Hematopoietic multipotent progenitor cell (in vitro differentiated cells): ENCODE data around the gene RASL12. TPM values are rescaled to one million over a fixed set of nuclear protein-coding genes. Genes with fewer than 3 reads are reported as not detected.
"Not testable (repeated sequence)": the region's sequence is repeated elsewhere in the genome, so short reads cannot be mapped to it uniquely, and the experiment has no call there.

ENCODE experiments used
- DNase-seq, 3 donors: peaks; one replicate each; pipeline ENCODE4 v3.0.0-alpha.2; 2011 to 2015; ENCODE audit warnings: low read depth in 2 of 3, low spot score in 2 of 3
- small RNA-seq: library from RNA; depleted of rRNA; stranded (forward); fragments of <200 nt; gene quantifications from one replicate; pipeline ENCODE3, GENCODE V24; 2012
- total RNA-seq: library from RNA; depleted of rRNA; stranded (reverse); fragments of >200 nt; gene quantifications from one replicate; pipeline ENCODE4 v1.2.3, GENCODE V29; 2012

The RASL12 gene
- total RNA-seq, 1 donor = not detected

DNA sequence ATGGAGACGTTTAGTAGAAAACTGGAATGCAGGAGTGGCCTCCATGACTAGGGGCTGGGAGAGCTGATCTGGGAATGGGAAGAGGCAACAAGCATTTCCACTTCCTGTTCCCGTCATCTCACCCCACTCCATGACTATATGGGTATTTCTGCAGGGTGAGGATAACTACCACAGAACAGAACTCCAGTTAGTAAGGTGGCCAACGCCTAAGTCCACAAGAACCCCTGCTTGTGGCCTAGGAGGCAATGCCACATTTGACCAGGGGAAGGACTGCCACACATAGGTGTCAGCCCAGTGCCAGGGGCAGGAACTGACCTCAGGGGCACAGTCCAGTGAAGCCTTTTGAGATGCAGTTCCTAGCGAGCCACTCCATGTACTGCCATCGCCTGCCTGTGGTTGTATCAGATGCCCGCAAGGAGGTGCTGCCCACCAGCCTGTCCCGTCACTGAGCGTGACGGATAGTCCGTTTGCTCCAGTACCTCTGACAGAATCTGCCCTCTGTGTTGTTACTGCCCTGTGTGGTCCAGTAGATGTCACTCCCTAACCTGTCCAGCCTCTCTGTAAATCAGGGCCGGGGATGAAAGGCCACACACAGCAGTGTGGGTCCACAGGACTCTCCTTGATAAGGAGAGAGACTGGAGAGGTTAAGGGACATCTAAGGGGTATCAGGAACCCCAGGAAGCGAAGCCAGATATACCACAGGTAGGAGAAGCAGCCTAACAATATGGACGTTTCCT is 34.8 kb downstream of the RASL12 start:
- DNase-seq = peak in 2 of 3 donors; percentile 62 to 79

DNA sequence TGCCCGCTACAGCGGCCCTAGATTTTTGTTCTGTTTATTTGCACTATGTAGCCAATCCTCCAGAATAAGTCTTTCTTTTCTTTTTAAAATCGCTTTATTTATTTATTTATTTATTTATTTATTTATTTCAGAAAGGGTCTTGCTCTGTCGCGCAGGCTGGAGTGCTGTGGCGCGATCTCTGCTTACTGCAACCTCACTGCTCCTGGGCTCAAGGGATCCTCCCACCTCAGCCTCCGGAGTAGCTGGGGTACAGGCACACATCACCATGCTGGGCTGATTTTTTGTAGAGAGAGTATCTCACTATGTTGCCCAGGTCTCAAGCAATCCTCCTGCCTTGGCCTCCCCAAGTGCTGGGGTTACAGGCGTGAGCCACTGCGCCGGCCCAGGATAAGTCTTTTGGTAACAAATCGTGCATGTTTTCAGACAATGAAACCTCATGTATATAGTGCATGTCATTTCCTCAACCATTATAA is 38.0 kb downstream of the RASL12 start:
- DNase-seq = no peak

DNA sequence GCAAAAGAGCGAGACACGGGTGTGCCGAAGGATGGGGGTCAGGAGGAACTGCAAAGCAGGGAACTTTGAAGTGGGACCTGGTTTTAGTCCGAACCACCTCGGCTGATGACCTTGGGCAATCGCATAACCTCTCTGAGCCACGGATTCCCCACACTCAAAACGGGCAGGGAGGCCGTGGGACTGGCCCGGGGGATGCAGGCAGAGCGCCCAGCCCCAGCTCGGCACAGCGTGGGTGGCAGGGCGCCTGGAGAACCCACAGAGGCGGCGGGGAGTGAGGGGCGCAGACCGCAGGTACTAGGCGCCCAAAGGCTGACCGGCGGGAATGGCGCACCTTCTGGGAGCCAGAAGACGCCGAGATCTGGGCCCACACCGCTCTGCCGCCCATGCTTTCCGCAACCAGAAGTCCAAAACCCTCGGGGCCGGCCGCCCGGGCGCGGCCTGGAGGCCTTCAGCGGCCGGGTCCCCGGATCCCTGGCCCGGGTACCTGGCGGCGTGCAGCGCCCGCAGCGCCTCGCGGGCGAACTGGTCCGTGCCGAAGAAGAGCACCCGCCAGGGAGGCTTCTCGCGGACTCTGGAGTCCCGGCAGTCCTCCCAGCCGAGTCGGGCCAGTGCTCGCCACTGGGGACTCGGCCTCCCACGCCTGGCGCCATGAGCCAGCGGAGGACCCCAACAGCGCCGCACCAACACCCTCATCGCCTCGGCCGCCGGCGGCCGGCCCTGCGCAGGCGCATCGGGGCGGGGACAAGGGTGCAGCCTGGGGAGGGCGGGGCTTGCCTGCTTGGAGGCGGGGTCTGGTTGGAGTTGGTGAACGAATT is 38.7 kb downstream of the RASL12 start, which contains the start of gene MTFMT:
Gene MTFMT (minus strand): TSS at position 719 of the 815 bp plus-strand sequence. CDS start 26 bp downstream, at position 693.
- peak; percentile 57 to 93 (median 87) for DNase-seq

DNA sequence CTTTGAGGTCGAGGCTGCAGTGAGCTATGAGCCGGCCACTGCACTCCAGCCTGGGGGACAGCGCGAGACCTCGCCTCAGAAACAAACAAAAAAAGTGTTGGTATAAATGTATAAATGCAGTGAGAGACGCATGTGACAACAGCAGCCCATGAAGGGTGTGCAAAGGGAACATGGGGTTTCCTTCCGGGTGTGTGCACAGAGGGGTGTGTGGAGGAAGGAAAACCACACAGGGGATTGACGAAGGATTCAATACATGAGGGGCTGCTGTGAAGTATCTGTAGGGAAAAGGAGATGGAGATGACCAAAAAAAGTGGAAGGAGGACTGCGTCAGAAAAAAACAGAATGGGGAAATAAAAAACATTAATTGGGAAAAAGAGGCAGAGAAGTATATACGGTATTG is 39.5 kb downstream of the RASL12 start:
- DNase-seq = no peak

DNA sequence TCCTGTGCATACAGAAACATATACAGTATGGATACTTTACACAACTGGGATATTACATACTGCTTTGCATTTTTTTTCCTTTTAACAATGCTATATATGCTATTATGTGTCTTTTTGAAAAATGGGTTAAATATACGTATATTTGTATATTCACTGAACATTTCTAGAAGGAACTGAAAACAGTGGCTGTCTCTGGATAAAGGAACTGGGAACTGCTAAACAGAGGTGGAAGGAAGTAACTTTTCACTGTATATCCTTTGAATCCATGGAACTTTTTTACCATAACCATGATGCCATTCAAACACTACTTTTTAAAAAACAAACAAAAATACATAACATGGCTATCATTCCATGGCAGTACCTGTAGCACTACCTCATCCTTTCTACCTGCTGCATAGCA is 40.2 kb downstream of the RASL12 start:
- no peak for DNase-seq

DNA sequence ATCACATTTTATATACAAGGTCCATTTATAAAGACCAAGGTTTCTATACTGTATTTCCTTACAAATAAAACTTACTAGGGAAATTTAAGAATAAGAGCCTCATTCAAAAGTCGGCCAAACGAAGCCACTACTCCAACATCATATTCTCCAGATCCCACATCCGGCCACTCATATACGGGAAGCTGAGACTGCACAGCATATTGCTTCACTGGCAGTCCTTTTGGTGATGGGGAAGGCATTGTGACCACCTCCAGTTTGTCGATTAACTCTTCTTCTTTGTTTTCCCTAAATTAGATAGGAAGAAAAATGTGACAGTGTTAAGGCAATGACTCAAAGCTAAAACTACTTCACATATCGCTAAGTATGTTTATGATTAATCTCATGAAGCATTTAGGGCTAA is 41.0 kb downstream of the RASL12 start:
- no peak for DNase-seq

DNA sequence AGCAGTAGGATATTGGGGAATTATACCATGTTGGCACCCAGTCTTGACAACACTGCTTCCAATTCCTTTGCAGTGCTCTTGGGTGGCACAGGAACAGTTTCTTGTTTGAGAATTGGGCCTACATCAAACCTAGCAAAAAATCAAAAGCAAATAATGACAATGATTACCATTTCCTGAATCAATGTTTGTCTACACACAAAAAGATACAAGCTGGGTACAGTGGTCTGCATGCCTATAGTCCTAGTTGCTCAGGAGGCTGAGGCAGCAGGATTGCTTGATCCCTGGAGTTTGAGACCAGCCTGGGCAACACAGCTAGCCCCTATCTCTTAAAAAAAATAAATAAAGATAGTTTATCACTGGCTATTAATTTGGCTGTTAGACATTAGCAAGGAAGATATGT is 46.3 kb downstream of the RASL12 start:
- DNase-seq = no peak

DNA sequence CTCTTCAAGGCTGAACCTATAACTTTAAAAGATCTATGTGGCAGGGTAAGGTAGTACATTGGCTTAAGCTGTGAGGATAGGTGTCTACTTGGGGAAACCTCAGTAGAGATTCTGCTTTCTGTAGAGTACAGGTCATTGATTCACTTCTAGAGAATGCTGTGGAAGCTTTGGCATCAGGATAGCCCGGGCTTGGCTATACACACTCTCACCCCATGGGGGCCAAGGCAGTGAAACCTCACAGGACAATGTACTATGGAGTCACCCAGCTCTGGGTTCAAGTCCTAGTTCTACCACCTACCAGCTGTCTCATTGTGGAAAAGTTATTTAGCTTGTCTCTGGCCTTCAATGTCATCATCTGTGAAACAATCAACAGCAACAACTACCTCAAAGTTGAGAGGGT is 47.4 kb downstream of the RASL12 start:
- DNase-seq = no peak

DNA sequence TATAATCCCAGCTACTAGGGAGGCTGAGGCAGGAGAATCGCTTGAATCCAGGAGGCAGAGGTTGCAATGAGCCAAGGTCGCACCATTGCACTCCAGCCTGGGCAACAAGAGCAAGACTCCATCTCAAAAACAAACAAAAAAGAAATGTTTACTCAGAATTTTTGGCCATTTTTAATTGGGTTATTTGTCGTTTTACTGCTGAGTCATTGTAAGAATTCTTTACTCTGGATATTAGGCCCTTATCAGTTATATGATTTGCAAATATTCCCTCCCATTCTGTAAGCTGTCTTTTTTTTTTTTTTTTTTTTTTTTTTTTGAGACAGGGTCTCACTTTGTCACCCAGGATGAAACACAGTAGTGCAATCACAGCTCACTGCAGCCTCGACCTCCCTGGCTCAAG is 56.6 kb downstream of the RASL12 start:
- not testable (repeated sequence) for DNase-seq

DNA sequence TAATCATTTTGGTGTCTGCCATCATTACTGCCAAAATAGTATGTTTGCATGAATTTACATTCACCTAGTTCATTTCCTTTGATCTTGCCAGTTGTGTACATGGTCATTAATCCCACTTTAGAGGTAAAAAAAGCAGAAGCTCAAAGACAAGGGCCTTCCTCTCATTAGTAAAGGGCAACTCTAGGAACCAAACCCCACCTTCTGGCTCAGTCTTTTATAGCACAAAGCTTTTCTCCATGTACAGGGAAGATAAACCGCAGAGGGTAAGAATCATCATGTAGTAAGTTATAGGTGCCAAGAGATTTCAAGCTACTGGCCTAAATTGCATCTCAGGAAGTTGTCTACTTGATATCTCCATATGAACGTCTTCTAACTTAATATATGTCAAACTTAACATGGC is 58.8 kb downstream of the RASL12 start:
- peak in 2 of 3 donors; percentile 41 to 74 for DNase-seq

DNA sequence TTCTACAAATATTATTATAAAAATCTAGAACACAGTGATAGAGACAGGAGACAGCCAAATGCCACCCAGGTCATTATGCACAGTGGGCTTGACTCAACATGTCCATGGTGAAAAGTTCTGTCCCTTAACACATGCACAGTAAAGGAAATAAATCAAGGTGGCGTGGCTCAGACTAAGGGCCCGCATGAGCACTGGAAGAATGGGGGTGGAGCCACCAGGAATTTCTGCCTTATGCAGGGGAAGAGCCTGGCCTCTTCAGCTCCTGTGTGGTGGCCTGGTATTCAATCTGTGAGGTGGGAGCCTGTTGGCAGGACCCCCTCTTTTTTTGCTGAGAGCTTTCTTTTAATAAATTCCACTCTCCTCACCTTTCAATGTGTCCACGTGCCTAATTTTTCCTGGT is 60.9 kb downstream of the RASL12 start:
- DNase-seq = no peak

DNA sequence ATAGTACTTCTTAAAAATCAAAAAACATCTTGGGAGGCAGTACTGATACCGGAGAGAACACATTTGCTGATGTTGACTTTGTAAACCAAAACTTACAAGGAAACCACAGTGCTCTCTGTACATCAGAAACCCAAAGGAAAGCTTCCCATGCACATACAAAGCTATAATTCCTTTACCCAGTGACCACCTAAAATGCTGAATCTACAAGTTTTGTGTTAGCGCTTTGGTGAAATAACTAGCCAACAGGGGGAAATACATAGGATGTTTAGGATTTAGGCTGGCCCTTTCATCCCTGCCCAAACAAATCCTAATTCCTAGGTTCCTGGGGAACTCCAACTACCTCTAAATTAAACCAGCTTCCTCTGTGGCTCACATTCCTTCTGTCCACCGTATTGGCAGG is 62.8 kb downstream of the RASL12 start:
- DNase-seq = no peak

Small RNAs within 50 kb of the gene (small RNA-seq; reads per million reads assigned to genes)
- gene AC013553.1 = not detected

Other genes with a start within 250 kb of the RASL12 start
- 0.27 TPM for gene PIF1, start 242.3 kb downstream of the RASL12 start, total RNA-seq
- 45.8 TPM for gene PLEKHO2, start 226.1 kb downstream of the RASL12 start, total RNA-seq
- 6.2 TPM for gene ANKDD1A, start 156.1 kb downstream of the RASL12 start, total RNA-seq
- gene SPG21, start 78.1 kb downstream of the RASL12 start, total RNA-seq = 49.5 TPM
- 10.0 TPM for gene MTFMT, start 38.4 kb downstream of the RASL12 start, total RNA-seq
- gene SLC51B, start 22.6 kb downstream of the RASL12 start, total RNA-seq = not detected
- not detected for gene KBTBD13, start 8.8 kb upstream of the RASL12 start, total RNA-seq
- 1.6 TPM for gene UBAP1L, start 47.2 kb upstream of the RASL12 start, total RNA-seq
- 14.8 TPM for gene PDCD7, start 65.8 kb upstream of the RASL12 start, total RNA-seq
- 18.0 TPM for gene CLPX, start 117.4 kb upstream of the RASL12 start, total RNA-seq
- 1.1 TPM for gene CILP, start 143.5 kb upstream of the RASL12 start, total RNA-seq
- 13.7 TPM for gene PARP16, start 218.9 kb upstream of the RASL12 start, total RNA-seq
- gene RNU5A-1, start 228.1 kb upstream of the RASL12 start, total RNA-seq = not detected
- not detected for gene RNU5B-1, start 236.7 kb upstream of the RASL12 start, total RNA-seq